T-cell (primary cell): ENCODE results near the gene IL1RAP. TPM values are rescaled to one million over a fixed set of nuclear protein-coding genes. Genes with fewer than 3 reads are reported as not detected.

Source experiments
- ATAC-seq, 4 experiments: fragments of 200-7000 bp in 3 of 4; fragments of 150-1000 bp in 1 of 4; cut with Tn5 transposase; replicated peaks in 1 of 4; 1 replicate in 3 of 4; 2 replicates in 1 of 4; pipeline ENCODE4 v1.10.0; 2021; ENCODE audit warnings: moderate library complexity in 3 of 4, mild to moderate bottlenecking in 2 of 4, moderate number of reproducible peaks in 1 of 4
- CTCF ChIA-PET, 2 donors: fragments of 300-600 bp; sonication (Branson Sonifier 250); formaldehyde crosslinking; loops; one replicate each; lab custom pipeline; 2022; ENCODE audit warnings: antibody characterized with exemption in 2 of 2; lab: Charles Lee
- POLR2A ChIA-PET, 2 donors: fragments of 300-600 bp; sonication (Branson Sonifier 250); formaldehyde crosslinking; loops; one replicate each; lab custom pipeline; 2022; ENCODE audit warnings: antibody characterized with exemption in 2 of 2; lab: Charles Lee
- DNase-seq, 35 experiments: peaks; one replicate each; pipeline versions ENCODE4 v3.0.0 to v3.0.0-alpha.2; 2013 to 2023
- H3K27ac ChIP-seq: one replicate; pipeline ENCODE4 v1.5.1; 2013; ENCODE audit warnings: low read length
- H3K27me3 ChIP-seq, 2 experiments: replicated peaks in 1 of 2; 1 replicate in 1 of 2; 2 replicates in 1 of 2; pipeline versions ENCODE4 v1.6.1 to v1.7.0; 2013; ENCODE audit warnings: low read length in 1 of 2, mixed read lengths in 1 of 2; ENCODE audit not compliant: control insufficient read depth in 2 of 2, insufficient read depth in 2 of 2; ENCODE audit errors: extremely low read depth in 1 of 2
- H3K36me3 ChIP-seq, 2 donors: 1 replicate in 1 of 2; 2 replicates in 1 of 2; pipeline versions ENCODE4 v1.6.1 to v1.7.0; 2013; ENCODE audit warnings: low read length in 1 of 2; ENCODE audit not compliant: control insufficient read depth in 2 of 2, insufficient read depth in 1 of 2; ENCODE audit errors: extremely low read depth in 1 of 2
- H3K4me1 ChIP-seq, 2 experiments: 1 replicate in 1 of 2; 2 replicates in 1 of 2; pipeline versions ENCODE4 v1.6.1 to v1.7.0; 2013; ENCODE audit warnings: low read length in 2 of 2, mixed read lengths in 1 of 2; ENCODE audit not compliant: insufficient read depth in 2 of 2, control insufficient read depth in 1 of 2; ENCODE audit errors: extremely low read depth in 1 of 2
- H3K4me3 ChIP-seq, 2 donors: 1 replicate in 1 of 2; 2 replicates in 1 of 2; pipeline versions ENCODE4 v1.5.1 to v1.7.0; 2013; ENCODE audit warnings: mild to moderate bottlenecking in 2 of 2, low read length in 1 of 2, moderate library complexity in 1 of 2; ENCODE audit not compliant: control insufficient read depth in 1 of 2; ENCODE audit errors: extremely low read depth in 1 of 2
- H3K9me3 ChIP-seq: 2 replicates; pipeline ENCODE4 v1.7.0; 2013
- H3K27ac Mint-ChIP-seq, 2 donors: one replicate each; pipeline ENCODE4 v1.8.0; 2020 to 2021; ENCODE audit warnings: mild to moderate bottlenecking in 2 of 2, mixed read lengths in 2 of 2
- H3K27me3 Mint-ChIP-seq, 2 donors: one replicate each; pipeline ENCODE4 v1.8.0; 2021 to 2022; ENCODE audit warnings: mixed read lengths in 2 of 2
- H3K36me3 Mint-ChIP-seq: one replicate; pipeline ENCODE4 v1.8.0; 2021; ENCODE audit warnings: mixed read lengths
- H3K4me1 Mint-ChIP-seq, 3 donors: one replicate each; pipeline ENCODE4 v1.8.0; 2020 to 2022; ENCODE audit warnings: mixed read lengths in 3 of 3, mild to moderate bottlenecking in 1 of 3
- H3K4me3 Mint-ChIP-seq, 3 donors: one replicate each; pipeline ENCODE4 v1.8.0; 2020 to 2022; ENCODE audit warnings: mild to moderate bottlenecking in 3 of 3, mixed read lengths in 3 of 3, moderate library complexity in 3 of 3
- H3K9me3 Mint-ChIP-seq, 3 donors: one replicate each; pipeline ENCODE4 v1.8.0; 2020 to 2022; ENCODE audit warnings: mixed read lengths in 3 of 3
- WGBS: methylation state at CpG from one replicate; pipeline ENCODE4 v1.1.5; 2013; ENCODE audit warnings: missing lambda C conversion rate; ENCODE audit not compliant: insufficient coverage; 5-methylcytosine and 5-hydroxymethylcytosine counted together
- total RNA-seq, 35 experiments: library from RNA in 6 of 35; stranded (reverse) in 6 of 35; fragments of 120-200 nt in 1 of 35; gene quantifications; one replicate each; pipeline versions ENCODE4 v1.2.1 to v1.2.4 and lab custom pipeline; 2013 to 2026

Gene IL1RAP
- total RNA-seq, 5 donors from 2014 or later (not counting 1 experiment from before 2014, with no cell fraction given): 8.6 to 14.5 (median 9.9) TPM

DNA sequence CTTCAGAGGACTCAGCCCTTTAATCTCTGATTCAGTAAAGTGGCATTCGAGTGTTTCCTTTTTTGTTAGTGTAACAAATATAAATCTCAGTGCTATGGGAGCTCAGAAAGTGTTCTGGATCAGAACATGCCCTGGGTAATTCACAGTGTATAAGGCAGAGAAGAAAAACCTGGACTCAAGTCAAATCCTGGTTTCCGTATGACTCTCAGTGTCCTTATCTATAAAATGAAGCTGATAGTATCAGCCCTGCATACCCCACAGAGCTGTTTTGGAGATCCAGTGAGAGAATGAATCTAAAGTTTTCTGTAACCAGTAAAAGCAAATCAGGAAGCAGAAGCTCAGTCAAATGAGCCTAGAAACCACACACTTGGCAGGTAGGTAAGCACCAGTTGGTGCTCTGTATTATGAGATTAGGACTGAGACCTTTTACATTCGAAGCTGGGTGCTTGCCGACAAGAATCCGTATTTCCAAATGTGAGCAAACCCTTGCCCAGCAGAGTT is 67.2 kb downstream of the IL1RAP start:
- DNase-seq: no peak
- peaks cover 26% of the 10 kb centered on the region for H3K36me3 Mint-ChIP-seq
- H3K9me3 Mint-ChIP-seq: peaks cover 0 to 6% (median 0%) of the 10 kb centered on the region in 3 donors
- no peaks in the 10 kb centered on the region for H3K27me3 Mint-ChIP-seq
- ChIA-PET POLR2A (no interaction called here), CTCF (interaction anchor here in 1 of 2 donors (0.7 kb wide), 1 partner anchor 70 kb away, joined by 3 read pairs; no protein-coding TSS in a partner anchor)
- Histone ChIP-seq H3K27me3 (no peaks in the 10 kb centered on the region), H3K4me3 (no peak overlapping the region), H3K4me1 (no peaks in the 10 kb centered on the region), H3K36me3 (no peaks in the 10 kb centered on the region), H3K9me3 (no peaks in the 10 kb centered on the region), H3K27ac (no peak overlapping the region)
- no peak for ATAC-seq
- no peak overlapping the region for H3K4me3 Mint-ChIP-seq
- WGBS: 41% methylated on average over 3 of the region's 5 CpGs
- H3K27ac Mint-ChIP-seq: no peak overlapping the region
- H3K4me1 Mint-ChIP-seq: peaks cover 8 to 15% (median 12%) of the 10 kb centered on the region in 3 donors

DNA sequence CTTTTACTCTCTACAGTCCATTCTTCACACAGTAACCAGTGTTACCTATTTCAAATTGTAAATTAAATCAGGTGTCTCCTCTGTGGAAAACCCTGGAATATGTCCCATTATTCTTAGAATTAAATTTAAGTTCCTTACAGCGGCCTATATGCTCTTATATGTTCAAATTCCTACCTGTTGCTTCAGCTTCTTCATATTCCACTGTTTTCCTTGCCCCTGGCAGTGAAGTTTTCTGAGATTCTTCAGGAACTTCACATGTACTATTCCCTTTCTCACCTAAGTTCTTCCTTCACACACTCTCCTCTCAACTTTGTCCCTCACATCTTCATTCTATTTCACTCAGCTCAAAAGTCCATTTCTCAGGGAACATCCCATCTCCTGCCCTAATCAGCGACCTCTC is 68.8 kb downstream of the IL1RAP start:
- Histone ChIP-seq H3K36me3 (no peaks in the 10 kb centered on the region), H3K27ac (no peak overlapping the region), H3K4me1 (no peaks in the 10 kb centered on the region), H3K9me3 (no peaks in the 10 kb centered on the region), H3K4me3 (no peak overlapping the region), H3K27me3 (no peaks in the 10 kb centered on the region)
- peaks cover 0 to 6% (median 0%) of the 10 kb centered on the region in 3 donors for H3K9me3 Mint-ChIP-seq
- no peak for ATAC-seq
- WGBS: 100% methylated on average over 1 of the region's 2 CpGs
- no peaks in the 10 kb centered on the region for H3K27me3 Mint-ChIP-seq
- H3K4me1 Mint-ChIP-seq: peaks cover 19 to 30% (median 26%) of the 10 kb centered on the region in 3 donors
- H3K36me3 Mint-ChIP-seq: peaks cover 23% of the 10 kb centered on the region
- no peak overlapping the region for H3K27ac Mint-ChIP-seq
- DNase-seq: no peak
- CTCF ChIA-PET: interaction anchor here in 1 of 2 donors (0.7 kb wide), 1 partner anchor 26 kb away, joined by 3 read pairs; no protein-coding TSS in a partner anchor
- POLR2A ChIA-PET: no interaction called here
- H3K4me3 Mint-ChIP-seq: no peak overlapping the region

DNA sequence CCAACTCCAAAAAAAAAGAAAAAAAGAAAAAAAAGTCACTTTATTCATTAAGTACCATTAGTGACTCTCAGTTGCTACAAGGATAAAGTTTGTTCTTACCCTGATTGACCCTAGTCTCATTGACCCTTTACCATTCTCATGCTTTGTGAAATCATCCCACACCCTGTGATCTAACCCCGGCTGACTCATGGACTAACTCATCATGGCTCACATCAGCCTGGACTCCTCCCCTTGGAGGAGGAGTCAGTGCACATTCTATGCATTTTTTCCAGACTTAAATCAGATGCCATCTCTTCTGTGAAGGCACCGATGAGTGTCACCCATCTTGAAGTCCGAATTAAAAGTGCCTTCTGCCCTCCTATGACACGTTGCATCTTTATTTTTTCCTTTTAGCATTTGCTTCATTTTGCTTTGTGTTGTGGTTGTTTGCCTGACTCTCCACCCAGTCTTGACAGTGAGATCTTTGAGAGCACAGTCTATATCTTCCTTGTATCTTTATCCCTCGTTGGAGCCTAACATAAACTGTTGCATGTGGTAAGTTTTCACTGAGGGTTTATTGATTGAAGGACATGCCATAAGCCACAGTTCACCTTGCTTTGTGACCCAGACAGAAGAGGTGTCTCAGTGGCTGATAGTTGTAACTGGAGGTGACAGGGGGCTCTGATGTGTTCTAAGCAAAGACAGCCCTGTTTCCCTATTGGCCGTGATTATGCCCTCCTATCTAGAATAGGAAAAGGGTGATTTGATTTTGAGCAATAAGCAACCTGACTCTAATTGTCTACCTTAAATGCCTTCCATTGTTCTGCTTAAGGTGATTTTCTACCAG is 72.1 kb downstream of the IL1RAP start:
- Mint-ChIP-seq H3K27me3 (no peaks in the 10 kb centered on the region), H3K27ac (peak overlapping the region; percentile 1 to 33), H3K9me3 (no peaks in the 10 kb centered on the region), H3K4me3 (peak overlapping the region in 1 of 3 donors; percentile 28), H3K4me1 (peaks cover 19 to 25% (median 23%) of the 10 kb centered on the region in 3 donors), H3K36me3 (peaks cover 23% of the 10 kb centered on the region)
- H3K4me1 ChIP-seq: no peaks in the 10 kb centered on the region
- 33% methylated on average over 1 of the region's 6 CpGs for WGBS
- H3K27me3 ChIP-seq: no peaks in the 10 kb centered on the region
- no peaks in the 10 kb centered on the region for H3K36me3 ChIP-seq
- peak overlapping the region; percentile 11 for H3K27ac ChIP-seq
- DNase-seq (peak in 3 of 35 experiments; percentile 6 to 16 (median 15)), ATAC-seq (peak in 3 of 4 experiments; percentile 21 to 56 (median 26))
- no peak overlapping the region for H3K4me3 ChIP-seq
- POLR2A ChIA-PET: no interaction called here
- H3K9me3 ChIP-seq: no peaks in the 10 kb centered on the region
- CTCF ChIA-PET: no interaction called here

DNA sequence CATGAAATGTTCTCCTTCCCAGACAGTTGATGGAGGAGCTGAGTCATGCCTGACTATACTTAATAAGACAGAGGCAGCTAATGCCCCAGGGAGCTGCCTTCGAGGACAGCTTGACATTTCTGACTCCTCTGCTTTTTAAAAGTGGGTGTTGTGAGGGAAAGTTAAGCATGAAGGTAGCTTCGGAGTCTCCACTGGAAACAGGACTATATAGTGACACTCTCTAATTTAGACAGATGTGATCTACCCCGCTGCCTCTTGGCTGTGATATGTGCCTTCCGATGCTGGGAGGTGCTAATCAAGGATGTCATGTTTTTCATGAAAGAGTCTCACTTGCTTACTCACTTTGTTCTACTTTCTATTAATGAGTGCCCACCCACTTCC is 72.7 kb downstream of the IL1RAP start:
- ATAC-seq (peak; percentile 64 to 74 (median 72)), DNase-seq (peak in 3 of 35 experiments; percentile 1 to 15 (median 2))
- no peaks in the 10 kb centered on the region for H3K36me3 ChIP-seq
- POLR2A ChIA-PET: no interaction called here
- no peaks in the 10 kb centered on the region for H3K27me3 ChIP-seq
- Mint-ChIP-seq H3K27me3 (no peaks in the 10 kb centered on the region), H3K27ac (peak overlapping the region in 1 of 2 donors; percentile 33), H3K4me3 (peak overlapping the region in 1 of 3 donors; percentile 28), H3K4me1 (peaks cover 19 to 25% (median 23%) of the 10 kb centered on the region in 3 donors), H3K36me3 (peaks cover 23% of the 10 kb centered on the region), H3K9me3 (no peaks in the 10 kb centered on the region)
- CTCF ChIA-PET: no interaction called here
- H3K9me3 ChIP-seq: no peaks in the 10 kb centered on the region
- peak overlapping the region; percentile 11 for H3K27ac ChIP-seq
- no CpG with 5 or more reads among the region's 4 CpGs for WGBS
- H3K4me1 ChIP-seq: no peaks in the 10 kb centered on the region
- H3K4me3 ChIP-seq: no peak overlapping the region

DNA sequence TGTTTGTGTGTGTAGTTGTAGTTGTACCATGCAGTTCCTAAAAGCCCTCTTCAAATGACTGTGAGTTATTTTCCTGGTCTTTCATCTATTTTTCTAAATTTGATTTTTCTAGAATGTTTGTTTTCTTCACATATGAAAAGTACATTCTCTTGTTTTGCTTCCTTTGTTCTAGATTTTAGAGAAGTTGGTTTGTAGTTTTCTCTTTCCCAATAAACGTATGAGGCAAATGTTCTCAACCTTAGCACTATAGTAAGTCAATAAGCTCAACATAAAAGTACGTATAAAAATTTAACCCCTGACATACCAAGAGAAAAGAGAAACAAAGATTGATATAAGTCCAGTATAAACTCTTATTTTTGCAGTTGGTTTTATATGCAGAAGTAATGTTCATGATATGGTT is 74.7 kb downstream of the IL1RAP start:
- Mint-ChIP-seq H3K9me3 (peaks cover 0 to 5% (median 0%) of the 10 kb centered on the region in 3 donors), H3K36me3 (peaks cover 23% of the 10 kb centered on the region), H3K27ac (no peak overlapping the region), H3K27me3 (no peaks in the 10 kb centered on the region), H3K4me3 (no peak overlapping the region), H3K4me1 (peaks cover 19 to 25% (median 23%) of the 10 kb centered on the region in 3 donors)
- CTCF ChIA-PET: interaction anchor here in 1 of 2 donors (0.6 kb wide), 1 partner anchor 17 kb away, joined by 4 read pairs; no protein-coding TSS in a partner anchor
- Histone ChIP-seq H3K36me3 (no peaks in the 10 kb centered on the region), H3K27me3 (no peaks in the 10 kb centered on the region), H3K4me1 (no peaks in the 10 kb centered on the region), H3K4me3 (no peak overlapping the region), H3K27ac (no peak overlapping the region), H3K9me3 (no peaks in the 10 kb centered on the region)
- no CpG with 5 or more reads among the region's 2 CpGs for WGBS
- no peak for ATAC-seq
- no peak for DNase-seq
- POLR2A ChIA-PET: no interaction called here

- no peak overlapping the region for H3K27ac ChIP-seq
- POLR2A ChIA-PET: no interaction called here
- no peak for DNase-seq
- CTCF ChIA-PET: no interaction called here
- H3K9me3 ChIP-seq: no peaks in the 10 kb centered on the region
- peaks cover 0 to 5% (median 0%) of the 10 kb centered on the region in 3 donors for H3K9me3 Mint-ChIP-seq
- no peak for ATAC-seq
- 100% methylated on average over 5 of the region's 7 CpGs for WGBS
- H3K36me3 ChIP-seq: no peaks in the 10 kb centered on the region
- H3K27me3 ChIP-seq: no peaks in the 10 kb centered on the region
- no peak overlapping the region for H3K4me3 Mint-ChIP-seq
- H3K4me1 ChIP-seq: no peaks in the 10 kb centered on the region
- no peak overlapping the region for H3K27ac Mint-ChIP-seq
- no peak overlapping the region for H3K4me3 ChIP-seq
- H3K4me1 Mint-ChIP-seq: peaks cover 24 to 28% (median 25%) of the 10 kb centered on the region in 3 donors
- no peaks in the 10 kb centered on the region for H3K27me3 Mint-ChIP-seq
- peaks cover 20% of the 10 kb centered on the region for H3K36me3 Mint-ChIP-seq
Observed at GRCh38 chr3:190589326-190589725, 75.4 kb downstream of the IL1RAP start.
